ENCODE results near the gene KCNH2.

Gene KCNH2

DNA sequence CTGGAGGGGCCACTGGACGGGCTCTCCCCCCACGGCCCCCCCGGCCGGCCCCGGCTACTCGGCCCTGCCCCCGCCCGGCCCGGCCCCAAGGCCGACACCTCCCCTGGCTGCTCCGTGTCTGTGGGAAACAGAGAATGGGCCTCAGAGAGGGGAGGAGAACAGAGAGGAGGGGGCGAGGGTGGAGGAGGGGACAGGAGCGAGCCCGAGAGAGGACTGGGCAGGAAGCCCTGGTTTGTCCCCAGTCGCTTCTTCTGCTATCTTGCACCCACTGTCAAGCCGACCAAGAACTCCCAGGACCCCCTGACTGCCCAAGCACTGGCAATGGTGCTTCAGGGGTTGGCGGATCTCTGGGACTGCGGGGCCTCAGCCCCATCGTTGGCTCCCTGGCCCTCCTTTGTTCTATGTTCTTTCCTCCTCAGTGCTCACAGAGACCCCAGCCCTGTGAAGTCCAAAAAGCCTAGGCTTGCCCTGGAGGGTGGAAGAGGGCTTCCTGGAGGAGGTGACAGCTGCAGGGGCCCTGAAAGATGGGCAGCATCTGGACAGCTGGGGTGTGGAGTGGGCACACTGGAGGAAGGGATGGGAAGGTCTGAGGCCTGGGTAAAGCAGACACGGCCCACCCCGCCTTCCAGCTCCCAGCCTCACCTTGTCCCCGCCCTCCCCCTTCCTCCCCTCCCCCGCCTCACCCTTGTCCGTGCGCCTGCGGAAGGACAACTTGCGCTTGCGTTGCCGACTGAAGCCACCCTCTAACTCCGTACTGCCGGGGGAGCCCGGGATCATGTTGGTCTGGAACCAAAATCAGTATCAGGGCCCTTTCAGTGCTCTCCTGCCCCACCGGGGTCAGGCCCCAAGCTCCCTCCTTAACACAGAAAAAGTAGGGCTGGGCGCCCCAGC, 30.1 kb downstream of the KCNH2 start:
- H3K4me3 ChIP-seq (ENCODE audit: low read depth, low read length): no peak overlapping the region
- DNase-seq (ENCODE audit: low read depth): peak; percentile 8
- TF ChIP-seq, protein P1, sequence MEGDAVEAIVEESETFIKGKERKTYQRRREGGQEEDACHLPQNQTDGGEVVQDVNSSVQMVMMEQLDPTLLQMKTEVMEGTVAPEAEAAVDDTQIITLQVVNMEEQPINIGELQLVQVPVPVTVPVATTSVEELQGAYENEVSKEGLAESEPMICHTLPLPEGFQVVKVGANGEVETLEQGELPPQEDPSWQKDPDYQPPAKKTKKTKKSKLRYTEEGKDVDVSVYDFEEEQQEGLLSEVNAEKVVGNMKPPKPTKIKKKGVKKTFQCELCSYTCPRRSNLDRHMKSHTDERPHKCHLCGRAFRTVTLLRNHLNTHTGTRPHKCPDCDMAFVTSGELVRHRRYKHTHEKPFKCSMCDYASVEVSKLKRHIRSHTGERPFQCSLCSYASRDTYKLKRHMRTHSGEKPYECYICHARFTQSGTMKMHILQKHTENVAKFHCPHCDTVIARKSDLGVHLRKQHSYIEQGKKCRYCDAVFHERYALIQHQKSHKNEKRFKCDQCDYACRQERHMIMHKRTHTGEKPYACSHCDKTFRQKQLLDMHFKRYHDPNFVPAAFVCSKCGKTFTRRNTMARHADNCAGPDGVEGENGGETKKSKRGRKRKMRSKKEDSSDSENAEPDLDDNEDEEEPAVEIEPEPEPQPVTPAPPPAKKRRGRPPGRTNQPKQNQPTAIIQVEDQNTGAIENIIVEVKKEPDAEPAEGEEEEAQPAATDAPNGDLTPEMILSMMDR (IDR thresholded peaks at IDR 0.05; ENCODE audit: low read depth, low read length): no peak
- TF ChIP-seq MYC (IDR thresholded peaks at IDR 0.05; ENCODE audit: low read depth, low read length) (no peak), POLR2A (IDR thresholded peaks at IDR 0.05; ENCODE audit: extremely low read depth, insufficient read length) (no peak)
- TF ChIP-seq, protein P2, sequence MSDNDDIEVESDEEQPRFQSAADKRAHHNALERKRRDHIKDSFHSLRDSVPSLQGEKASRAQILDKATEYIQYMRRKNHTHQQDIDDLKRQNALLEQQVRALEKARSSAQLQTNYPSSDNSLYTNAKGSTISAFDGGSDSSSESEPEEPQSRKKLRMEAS (IDR thresholded peaks at IDR 0.05; ENCODE audit: low read depth, low read length): no peak

GRCh38 chr7:150947241-150947745, 30.8 kb downstream of the KCNH2 start:
- no peak for TF ChIP-seq MYC (IDR thresholded peaks at IDR 0.05; ENCODE audit: low read depth, low read length)
- TF ChIP-seq POLR2A (IDR thresholded peaks at IDR 0.05; ENCODE audit: extremely low read depth, insufficient read length): no peak
- TF ChIP-seq, protein P1 (IDR thresholded peaks at IDR 0.05; ENCODE audit: low read depth, low read length): no peak
- TF ChIP-seq, protein P2 (IDR thresholded peaks at IDR 0.05; ENCODE audit: low read depth, low read length): no peak
- peak; percentile 11 for DNase-seq (ENCODE audit: low read depth)
- H3K4me3 ChIP-seq (ENCODE audit: low read depth, low read length): no peak overlapping the region

DNA sequence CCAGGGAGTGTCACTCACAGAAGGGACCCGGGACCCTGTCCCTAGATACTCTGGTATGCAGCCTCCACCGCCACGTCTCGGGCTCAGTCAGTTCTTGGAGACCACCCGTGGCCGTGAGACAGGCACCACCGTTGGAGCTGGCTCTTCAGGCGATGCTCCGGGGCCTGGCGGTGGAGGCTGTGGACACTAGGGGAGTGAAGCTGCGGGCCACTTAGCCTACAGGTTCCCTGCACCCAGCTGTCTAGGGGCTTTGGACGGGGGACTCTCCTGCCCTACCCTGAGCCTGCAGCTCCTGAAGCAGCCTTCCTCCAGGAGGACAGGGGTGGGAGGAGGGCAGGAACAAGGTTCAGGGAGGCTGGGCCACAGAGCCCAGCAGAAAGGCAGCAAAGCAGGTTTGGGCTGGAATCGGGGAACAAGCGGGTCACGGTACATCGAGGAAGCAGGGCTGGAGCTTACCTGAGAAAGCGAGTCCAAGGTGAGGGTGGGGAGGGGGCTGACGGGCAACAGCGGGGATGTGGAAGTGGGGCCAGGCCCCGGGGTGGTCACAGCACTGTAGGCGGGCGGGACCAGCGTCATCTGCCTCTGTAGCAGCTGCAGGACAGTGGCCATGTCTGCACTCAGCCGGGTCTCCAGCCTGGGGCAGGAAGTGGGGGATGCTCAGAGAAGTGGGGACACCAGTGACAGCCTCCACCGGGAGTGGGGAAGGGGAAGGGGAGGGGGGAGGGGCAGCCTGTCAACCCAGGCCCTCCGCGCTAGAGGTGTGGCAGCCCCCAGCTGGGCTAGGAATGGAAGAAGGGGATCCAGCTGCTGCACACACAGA, 31.5 kb downstream of the KCNH2 start:
- no peak for DNase-seq (ENCODE audit: low read depth)
- TF ChIP-seq, protein P1 (IDR thresholded peaks at IDR 0.05; ENCODE audit: low read depth, low read length): no peak
- TF ChIP-seq, protein P2 (IDR thresholded peaks at IDR 0.05; ENCODE audit: low read depth, low read length): no peak
- TF ChIP-seq MYC (IDR thresholded peaks at IDR 0.05; ENCODE audit: low read depth, low read length): no peak
- TF ChIP-seq POLR2A (IDR thresholded peaks at IDR 0.05; ENCODE audit: extremely low read depth, insufficient read length): no peak
- no peak overlapping the region for H3K4me3 ChIP-seq (ENCODE audit: low read depth, low read length)

DNA sequence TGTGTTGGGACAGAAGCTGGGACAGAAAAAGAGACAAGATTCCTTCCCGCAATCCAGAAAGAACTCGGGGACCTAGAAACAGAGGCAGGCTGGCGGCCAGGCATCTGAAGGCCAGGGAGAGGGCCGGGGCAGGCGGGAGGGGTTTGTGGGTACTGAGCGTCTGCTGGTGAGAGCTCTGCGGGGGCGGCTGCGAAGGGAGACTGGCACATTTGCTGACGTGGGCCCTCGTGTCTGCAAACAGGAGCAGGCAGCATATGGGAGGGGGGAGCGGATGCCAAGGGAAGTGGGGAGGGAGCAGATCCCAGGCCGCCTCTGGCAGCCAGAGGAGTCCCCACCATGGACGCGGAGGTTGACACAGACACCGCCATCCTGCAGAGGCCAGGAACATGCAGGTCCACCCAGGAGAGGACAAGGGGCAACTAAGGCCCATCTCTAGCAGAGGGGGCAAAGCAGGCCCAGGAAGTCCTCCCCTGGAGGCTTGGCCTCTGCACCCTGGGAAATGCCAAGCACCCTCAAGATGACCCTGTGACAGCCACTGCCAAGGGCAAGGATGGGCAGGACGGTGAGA, 32.2 kb downstream of the KCNH2 start:
- peak; percentile 74 for DNase-seq (ENCODE audit: low read depth)
- TF ChIP-seq, protein P2 (IDR thresholded peaks at IDR 0.05; ENCODE audit: low read depth, low read length): peak; percentile 49
- TF ChIP-seq, protein P1 (IDR thresholded peaks at IDR 0.05; ENCODE audit: low read depth, low read length): no peak
- 0 out of 2 replicates have a peak, but pooled peaks have one; percentile 8 for TF ChIP-seq MYC (IDR thresholded peaks at IDR 0.05; ENCODE audit: low read depth, low read length)
- no peak overlapping the region for H3K4me3 ChIP-seq (ENCODE audit: low read depth, low read length)

- peak; percentile 91 for DNase-seq (ENCODE audit: low read depth)
- H3K4me3 ChIP-seq (ENCODE audit: low read depth, low read length): peak overlapping the region; percentile 30
- TF ChIP-seq, protein P1 (IDR thresholded peaks at IDR 0.05; ENCODE audit: low read depth, low read length): no peak
- TF ChIP-seq POLR2A (IDR thresholded peaks at IDR 0.05; ENCODE audit: extremely low read depth, insufficient read length): no peak
- TF ChIP-seq, protein P2 (IDR thresholded peaks at IDR 0.05; ENCODE audit: low read depth, low read length): peak; percentile 90
- TF ChIP-seq MYC (IDR thresholded peaks at IDR 0.05; ENCODE audit: low read depth, low read length): peak; percentile 73
Observed at GRCh38 chr7:150945171-150945852, 32.8 kb downstream of the KCNH2 start.
